ENCODE measurements around the gene CLDN8.
A peak's percentile ranks its signal among the peaks of the same experiment; 100 is the strongest.

CLDN8 gene

GRCh38 chr21:30216041-30216723 is at the start of gene CLDN8:
CLDN8 (minus strand) TSS chr21:30216097; CDS start chr21:30215925, 172 bp downstream.
- no peak for DNase-seq (ENCODE audit: low read depth)

DNA sequence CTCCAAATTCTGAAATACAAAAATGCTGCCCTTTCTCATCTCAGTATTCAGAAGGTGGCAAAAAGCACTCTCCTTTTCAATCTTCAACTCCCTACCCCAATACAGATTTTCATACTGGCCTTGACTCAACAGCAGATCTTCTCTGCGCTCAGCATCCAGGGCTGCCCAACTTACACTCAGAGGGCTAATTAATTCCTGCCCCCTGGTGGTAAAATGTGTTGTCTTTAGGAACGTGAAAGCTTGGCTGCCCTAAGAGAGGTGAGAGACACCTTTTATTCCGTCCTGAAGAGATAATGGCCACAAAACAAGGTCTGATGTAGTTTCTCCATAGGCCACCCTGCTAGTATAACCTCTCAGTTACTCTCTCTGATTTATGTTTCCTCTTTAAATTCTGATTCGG is 41.9 kb upstream of the CLDN8 start:
- DNase-seq (ENCODE audit: low read depth), result peak; percentile 4

GRCh38 chr21:30256100-30256499 is 40.2 kb upstream of the CLDN8 start:
- no peak for DNase-seq (ENCODE audit: low read depth)

- no peak for DNase-seq (ENCODE audit: low read depth)
Measured at GRCh38 chr21:30255679-30256078, 39.8 kb upstream of the CLDN8 start.

DNA sequence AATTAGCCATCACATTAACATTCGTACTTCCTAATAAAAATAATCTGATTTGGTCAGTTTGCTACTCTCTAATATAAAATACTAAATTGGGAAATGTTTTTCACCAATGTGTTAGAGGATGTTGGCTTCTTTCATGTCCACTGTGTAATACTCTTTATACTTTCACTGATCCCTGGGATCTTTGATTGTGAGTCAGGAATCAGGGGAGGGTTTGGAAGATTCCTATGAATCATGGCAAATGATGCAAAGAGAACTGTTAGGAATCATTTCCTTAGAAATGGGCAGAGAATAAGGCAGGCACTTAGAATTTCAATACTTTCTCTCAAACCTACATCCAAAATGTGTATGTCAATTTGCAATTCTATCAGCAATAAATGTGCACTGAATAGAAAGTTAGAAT is 35.9 kb upstream of the CLDN8 start:
- no peak for DNase-seq (ENCODE audit: low read depth)

DNA sequence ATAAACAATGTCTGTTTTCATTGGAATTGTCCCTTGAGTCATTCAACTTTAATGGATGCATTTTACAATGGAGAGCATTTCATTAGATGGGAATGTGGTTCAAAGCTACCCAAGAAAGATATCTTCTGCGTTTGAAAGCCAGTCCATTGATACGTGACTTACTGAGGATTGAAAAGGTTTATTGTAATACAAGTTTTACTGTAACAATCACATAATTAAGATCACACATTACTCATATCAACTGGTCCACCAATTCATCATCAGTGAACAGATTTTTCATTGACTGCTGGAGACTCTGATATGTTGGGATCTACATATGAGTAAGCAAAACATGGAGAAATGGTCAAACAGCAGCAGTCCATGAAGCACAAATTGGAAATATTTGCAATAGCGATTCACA is 34.0 kb upstream of the CLDN8 start:
- DNase-seq (ENCODE audit: low read depth), result no peak

DNA sequence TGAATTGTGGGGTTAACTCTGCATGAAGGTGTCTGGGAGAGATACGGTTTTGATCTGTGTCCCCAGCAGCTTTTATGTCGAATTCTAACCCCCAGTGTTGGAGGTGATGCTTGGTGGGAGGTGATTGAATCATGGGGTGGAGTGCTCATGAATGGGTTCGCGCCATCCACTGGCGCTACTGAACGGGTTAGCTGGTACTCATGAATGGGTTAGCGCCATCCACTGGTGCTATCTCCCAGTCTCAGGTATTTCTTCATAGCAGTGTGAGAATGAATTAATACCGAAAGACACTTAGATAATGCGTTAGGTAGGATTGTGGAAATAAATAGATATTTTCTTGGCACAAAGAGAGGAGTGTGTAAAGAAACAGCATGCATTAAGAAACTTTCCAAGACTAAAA is 32.9 kb upstream of the CLDN8 start:
- no peak for DNase-seq (ENCODE audit: low read depth)

DNA sequence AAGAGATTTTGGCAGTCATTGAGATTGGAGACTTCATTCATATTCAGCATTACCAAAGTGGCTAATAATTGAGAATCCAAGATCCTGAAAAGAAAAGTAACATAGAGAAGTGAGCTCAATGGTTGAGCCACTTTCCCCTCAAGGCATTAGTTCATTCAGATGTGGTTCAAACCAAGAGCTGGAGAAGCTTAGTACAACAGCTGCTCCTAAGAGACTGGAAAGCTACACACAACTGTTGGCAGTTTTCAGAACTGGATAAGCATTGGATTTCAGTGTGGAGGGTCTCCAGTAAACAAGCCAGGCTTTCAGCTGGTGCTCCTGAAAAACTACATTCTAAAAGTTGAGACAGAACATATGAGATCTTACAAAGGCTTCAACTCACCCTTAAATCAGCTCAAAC is 29.2 kb upstream of the CLDN8 start:
- DNase-seq (ENCODE audit: low read depth), result no peak

DNA sequence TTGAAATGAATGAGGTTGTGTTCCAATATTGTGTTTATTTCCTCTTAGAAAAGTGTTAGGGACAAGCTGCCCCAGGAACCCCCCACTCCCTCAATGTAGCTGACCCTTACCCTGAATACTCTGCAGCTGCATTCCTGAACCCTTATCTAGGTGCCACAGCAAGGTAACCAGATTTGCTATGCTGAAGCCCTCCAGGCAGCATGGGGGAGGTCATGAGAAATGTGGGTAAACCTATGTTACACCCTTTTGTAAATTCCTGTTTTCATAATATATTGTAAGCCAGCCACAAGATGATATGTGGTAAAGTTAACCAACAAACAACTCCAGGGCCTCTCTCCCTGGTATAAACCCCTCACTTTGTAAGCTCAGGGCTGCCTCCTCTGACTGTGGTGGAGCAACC is 27.8 kb upstream of the CLDN8 start:
- DNase-seq (ENCODE audit: low read depth), result no peak

DNA sequence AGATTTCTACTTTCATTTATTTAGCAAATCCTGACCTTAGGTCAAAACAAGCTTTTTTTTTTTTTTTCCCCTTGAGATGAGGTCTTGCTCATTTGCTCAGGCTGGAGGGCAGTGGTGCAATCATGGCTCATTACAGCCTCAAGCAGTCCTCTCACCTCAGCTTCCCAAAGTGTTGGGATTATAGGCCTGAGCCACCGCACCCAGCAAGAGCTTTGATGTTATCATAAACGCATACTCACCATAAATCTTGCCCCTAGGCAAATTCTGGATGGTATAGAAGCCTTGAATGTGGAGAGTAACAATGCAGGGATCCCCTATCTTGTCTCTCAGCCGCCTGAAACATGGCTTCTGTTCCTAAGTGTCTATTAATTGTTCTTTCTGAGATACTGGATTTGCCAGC is 24.8 kb upstream of the CLDN8 start:
- no peak for DNase-seq (ENCODE audit: low read depth)

DNA sequence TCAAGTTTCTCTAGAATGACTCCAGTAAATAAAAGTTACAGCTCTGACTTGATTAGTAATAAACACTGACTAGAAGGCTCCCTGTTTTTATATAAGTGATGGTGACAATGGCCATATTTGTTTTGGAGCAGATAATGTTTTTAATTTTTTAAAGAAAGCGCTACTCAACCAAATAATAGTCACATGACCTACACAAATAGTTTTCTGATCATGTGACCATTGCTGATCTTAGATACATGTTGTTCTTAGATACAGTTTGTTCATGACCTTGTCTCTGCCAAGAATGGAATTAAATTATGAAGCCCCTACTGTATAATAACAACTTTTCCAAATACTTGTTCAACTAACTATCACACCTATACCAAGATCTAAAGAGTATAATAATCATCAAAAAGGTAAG is 22.3 kb upstream of the CLDN8 start:
- DNase-seq (ENCODE audit: low read depth), result no peak

DNA sequence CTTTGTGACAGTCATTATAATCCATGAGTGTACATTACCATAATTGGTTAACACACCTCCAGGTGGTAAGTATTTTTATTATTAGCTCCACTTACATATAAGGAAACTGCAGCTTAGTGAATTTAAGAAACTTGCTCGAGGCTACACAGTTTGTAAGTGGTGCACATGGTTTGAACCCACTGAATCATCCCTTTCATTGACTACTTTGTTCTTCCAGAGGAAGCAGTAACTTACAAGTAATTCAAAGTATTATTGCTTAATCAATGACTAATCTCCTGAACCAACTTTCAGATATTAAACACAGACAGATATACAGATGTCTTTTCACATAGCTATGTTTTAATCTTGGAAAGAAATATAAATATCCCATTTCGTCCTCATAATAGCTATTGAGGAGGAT is 18.7 kb upstream of the CLDN8 start:
- peak; percentile 42 for DNase-seq (ENCODE audit: low read depth)

GRCh38 chr21:30234050-30234449 is 18.2 kb upstream of the CLDN8 start:
- DNase-seq (ENCODE audit: low read depth), result no peak

DNA sequence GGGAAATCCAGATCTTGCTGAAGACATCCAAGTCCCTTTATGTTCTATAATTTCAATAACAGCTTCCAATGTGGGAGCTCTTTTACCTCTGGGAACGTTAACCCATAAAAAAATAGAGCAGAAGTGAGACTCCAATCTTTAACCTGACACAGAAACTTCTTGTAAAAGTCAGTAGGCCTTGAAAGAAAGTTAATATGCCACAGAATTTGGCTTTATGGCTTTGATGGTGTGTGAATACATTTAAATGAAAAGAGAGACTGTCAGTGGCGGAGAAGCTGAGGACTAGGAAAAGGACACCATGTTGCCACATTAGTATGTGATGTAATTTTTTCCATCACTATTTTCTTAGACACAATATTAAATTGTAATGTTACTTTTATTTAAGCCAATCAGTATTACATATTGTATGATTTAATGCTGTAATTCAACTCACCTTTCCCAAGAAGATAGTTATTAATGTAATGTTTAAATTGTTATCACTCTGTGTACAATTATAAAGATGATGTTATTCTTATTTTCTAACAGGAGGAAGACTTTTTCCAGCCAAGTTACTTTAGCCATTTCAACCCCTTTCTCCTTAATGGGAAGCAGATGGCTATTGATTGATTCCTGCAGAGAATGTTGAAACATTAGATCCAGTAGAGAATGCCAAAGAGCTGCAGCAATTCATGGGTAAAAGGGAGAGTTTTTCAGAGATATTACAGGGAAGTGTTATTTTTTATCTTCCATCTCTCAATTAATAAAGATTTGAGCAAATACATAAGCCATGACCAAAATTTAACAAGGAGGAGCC is 17.5 kb upstream of the CLDN8 start:
- DNase-seq (ENCODE audit: low read depth), result no peak

GRCh38 chr21:30232011-30232410 is 16.1 kb upstream of the CLDN8 start:
- no peak for DNase-seq (ENCODE audit: low read depth)

DNA sequence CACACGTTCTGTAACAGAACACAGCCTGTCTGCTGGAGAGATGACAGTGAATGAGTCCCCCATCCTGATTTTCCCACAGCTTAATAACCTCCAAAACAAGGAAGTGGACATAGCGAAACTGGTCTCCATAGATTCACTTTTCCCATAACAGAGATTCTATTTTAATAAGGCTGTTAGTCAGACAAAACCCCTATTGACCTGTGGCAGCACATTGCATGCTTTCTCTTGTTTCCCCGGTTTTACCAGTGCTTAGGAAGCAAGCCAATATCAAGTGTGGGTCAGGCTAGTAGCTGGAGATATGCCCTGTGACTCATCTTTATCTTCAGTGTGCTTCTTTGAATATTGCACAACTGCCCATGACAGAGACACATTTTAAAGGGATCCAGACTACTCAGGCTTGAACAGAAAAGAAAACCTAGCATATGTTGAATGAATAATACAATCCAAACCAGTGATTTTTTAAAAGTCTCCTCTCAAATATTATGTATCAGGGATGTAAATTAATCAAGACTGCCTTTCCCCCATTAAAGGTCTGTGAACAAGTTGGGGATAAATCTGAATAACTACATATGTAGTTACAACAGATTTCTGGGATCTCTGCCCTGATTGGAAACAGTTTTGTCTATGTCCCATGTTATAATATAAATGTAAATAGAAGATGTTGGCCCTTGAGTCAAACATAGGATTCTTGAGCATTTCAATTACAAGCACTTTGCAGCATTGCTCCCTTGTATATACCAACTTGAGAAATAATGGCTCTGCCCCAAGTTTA is 11.9 kb upstream of the CLDN8 start:
- peak; percentile 92 for DNase-seq (ENCODE audit: low read depth)

DNA sequence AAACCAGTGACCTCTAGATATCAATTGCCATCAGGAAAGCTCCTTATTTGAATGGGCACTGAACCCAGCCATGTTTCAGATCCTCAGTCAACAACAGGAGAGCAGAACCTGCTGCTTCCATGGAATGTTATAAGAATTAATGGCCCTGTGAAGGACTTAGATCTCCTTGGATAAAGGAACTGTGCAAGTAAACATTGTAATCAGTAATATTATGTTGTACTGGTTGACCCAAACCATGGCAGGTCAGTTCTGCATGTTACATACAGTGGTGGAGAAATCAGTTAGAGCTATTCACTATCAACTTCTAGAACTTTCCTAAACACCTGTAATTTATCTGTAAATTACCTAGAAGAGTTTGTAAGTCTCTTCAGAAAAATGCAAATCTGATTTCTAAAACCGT is 11.2 kb upstream of the CLDN8 start:
- DNase-seq (ENCODE audit: low read depth), result no peak

DNA sequence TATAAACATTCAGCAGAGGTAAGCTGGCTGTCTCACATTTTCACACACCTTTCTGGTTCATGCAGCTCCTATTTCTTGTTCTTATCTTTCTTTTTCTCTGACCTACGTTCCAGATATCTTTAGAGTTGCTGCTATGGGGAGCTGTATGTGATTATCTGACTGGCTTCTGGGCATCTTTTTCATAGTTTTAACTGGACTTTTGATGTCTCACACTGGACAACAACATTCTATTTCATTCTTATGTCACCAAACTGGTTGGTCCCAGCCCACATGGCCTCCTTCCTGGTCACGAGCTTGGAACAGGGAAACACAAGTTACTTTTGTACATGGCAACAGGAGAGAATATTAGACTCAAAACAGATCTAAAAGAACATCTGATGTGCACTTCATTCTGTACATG is 7.7 kb upstream of the CLDN8 start:
- DNase-seq (ENCODE audit: low read depth), result no peak

DNA sequence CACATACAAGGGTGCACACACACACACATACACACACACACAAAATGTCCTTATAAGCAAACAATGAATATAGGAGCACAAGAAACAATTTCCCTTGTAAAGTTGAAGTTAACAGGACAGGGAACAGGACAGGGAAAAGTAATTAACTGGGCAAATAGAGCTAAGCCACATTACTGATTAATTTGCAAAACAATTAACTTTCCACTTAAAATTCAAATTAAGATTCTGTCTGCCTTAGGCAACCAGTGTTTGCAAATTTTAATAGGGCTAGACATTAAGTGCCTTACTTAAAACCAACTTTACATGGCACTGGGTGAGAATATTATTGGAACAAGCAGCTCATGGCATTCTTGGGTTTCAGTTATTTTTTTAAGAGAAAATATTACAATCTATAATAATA is 6.8 kb upstream of the CLDN8 start:
- no peak for DNase-seq (ENCODE audit: low read depth)

DNA sequence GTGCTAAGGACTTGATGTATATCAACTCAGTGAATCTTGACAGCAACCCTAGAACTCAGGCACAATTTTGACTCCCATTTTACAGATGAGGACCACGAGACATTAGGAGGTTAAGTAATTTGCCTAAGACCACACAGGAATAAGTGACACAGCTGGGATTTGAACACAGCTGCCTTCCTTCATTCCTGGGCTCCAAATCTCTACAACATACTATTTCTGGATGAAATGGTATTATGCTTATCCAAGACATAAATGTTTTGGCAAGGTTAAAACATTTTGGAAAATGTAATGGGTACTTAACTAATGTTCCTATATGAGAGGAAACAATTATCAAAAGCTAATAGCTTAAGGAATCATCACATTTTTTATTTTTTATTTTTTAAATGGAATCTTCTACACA is 4.8 kb downstream of the CLDN8 start:
- DNase-seq (ENCODE audit: low read depth), result no peak

DNA sequence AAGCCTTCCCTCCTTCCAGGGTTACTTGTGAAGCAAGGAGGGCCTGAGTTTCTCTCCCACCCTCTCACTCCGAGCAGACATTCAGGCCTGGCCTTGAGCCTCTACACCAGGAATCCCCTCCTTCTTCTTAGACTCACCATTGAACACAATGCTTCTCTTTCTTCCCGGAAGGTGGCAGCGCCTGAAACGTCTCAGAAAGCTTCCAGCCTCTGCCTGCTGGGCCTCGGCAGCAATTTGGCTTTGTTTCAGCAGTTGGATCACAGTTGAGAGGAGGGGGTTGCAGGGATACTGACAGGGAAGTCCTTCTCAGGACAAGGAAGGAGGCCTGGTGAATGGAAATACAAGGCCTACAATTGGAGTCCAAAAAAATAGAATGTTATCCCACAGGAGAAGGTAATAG is 6.3 kb downstream of the CLDN8 start:
- DNase-seq (ENCODE audit: low read depth), result no peak

- DNase-seq (ENCODE audit: low read depth), result no peak
Measured at GRCh38 chr21:30207252-30207579, 8.7 kb downstream of the CLDN8 start.

DNA sequence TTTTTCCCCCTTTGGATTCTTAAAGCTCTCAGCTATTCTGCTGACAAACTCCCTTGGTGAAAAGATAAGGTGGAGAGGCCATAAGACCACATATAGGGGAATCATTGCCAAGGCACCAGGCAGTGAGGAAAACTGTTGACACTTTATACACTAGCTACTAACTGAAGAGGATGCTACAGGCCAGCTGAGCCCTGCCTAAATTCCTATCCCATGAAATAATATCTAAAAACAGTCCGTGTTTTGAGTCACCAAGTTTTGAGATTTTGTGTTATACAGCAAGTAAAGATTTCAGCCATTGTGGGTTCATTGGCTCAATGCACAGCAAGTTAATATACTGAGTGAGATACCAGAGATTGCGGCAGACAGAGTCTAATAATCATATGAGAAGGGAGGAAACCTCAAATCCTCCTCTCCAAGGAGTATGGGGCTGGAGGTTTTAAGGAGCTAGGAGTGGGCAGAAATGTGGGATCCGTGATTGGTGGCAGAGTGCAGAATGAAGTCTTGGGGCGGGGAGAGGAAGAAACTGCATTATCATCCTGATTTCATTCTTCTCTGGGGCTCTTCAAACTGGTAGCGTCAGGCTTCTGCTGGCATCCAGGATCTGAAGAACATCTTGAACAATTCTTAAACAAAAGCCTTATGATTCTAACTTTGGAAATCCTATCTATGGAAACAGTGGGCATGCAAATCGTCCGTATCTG is 9.2 kb downstream of the CLDN8 start:
- no peak for DNase-seq (ENCODE audit: low read depth)

Data from non-pigmented ciliary epithelial cell (primary cell).